Parathyroid adenoma (tissue), 2 donors: ENCODE results near the gene NPY5R.
A peak's percentile ranks its signal among the peaks of the same experiment; 100 is the strongest.

Source experiments
- H2AFZ ChIP-seq: fragments of 300-600 bp; sonication (generic); one replicate; pipeline ENCODE4 v1.7.0; 2017; ENCODE audit warnings: antibody characterized with exemption, mild to moderate bottlenecking
- H3K27ac ChIP-seq: fragments of 300-600 bp; sonication (generic); one replicate; pipeline ENCODE4 v1.7.0; 2017
- H3K27me3 ChIP-seq: fragments of 300-600 bp; sonication (generic); one replicate; pipeline ENCODE4 v1.7.0; 2017; ENCODE audit warnings: low read length; ENCODE audit not compliant: control insufficient read depth, insufficient read depth
- H3K36me3 ChIP-seq: fragments of 300-600 bp; sonication (generic); one replicate; pipeline ENCODE4 v1.7.0; 2017; ENCODE audit warnings: low read length; ENCODE audit not compliant: control insufficient read depth, insufficient read depth
- H3K4me1 ChIP-seq: fragments of 300-600 bp; sonication (generic); one replicate; pipeline ENCODE4 v1.7.0; 2017; ENCODE audit warnings: control low read depth
- H3K4me2 ChIP-seq: fragments of 300-600 bp; sonication (generic); one replicate; pipeline ENCODE4 v1.7.0; 2017; ENCODE audit warnings: low read length
- H3K4me3 ChIP-seq: fragments of 300-600 bp; sonication (generic); one replicate; pipeline ENCODE4 v1.7.0; 2017; ENCODE audit warnings: low read depth, low read length
- H3K79me2 ChIP-seq: fragments of 300-600 bp; sonication (generic); one replicate; pipeline ENCODE4 v1.7.0; 2017; ENCODE audit warnings: control low read depth
- H3K9ac ChIP-seq: fragments of 300-600 bp; sonication (generic); one replicate; pipeline ENCODE4 v1.7.0; 2017; ENCODE audit warnings: mild to moderate bottlenecking
- H3K9me3 ChIP-seq: fragments of 300-600 bp; sonication (generic); one replicate; pipeline ENCODE4 v1.7.0; 2017; ENCODE audit warnings: low read length; ENCODE audit not compliant: control insufficient read depth
- CTCF ChIP-seq: fragments of 300-600 bp; sonication (generic); IDR thresholded peaks from one replicate; pipeline ENCODE4 v1.7.0; 2017; ENCODE audit warnings: antibody characterized with exemption, mild to moderate bottlenecking
- donor health status: primary hyperparathyroidism.

Gene NPY5R

DNA sequence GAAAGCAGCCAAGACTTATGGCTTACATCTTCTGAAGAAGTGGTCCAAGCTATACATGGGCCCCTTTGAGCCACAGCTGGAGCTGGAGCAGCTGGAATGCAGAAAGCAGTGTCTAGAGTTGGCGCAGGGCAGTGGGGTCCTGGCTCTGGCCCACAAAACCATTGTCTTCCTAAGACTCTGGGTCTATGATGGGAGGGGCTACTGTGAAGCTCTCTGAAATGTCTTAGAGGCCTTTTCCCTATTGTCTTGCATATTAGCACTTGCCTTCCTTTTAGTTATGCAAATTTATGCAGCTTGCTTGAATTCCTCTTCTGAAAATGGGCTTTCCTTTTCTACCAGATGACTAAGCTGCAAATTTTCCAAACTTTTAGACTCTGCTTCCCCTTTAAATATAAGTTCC lies 26.6 kb upstream of the NPY5R start:
- Histone ChIP-seq H3K4me1 (no peaks in the 10 kb centered on the region), H3K27me3 (no peaks in the 10 kb centered on the region), H3K4me3 (no peak overlapping the region), H3K79me2 (no peaks in the 10 kb centered on the region), H3K9ac (no peak overlapping the region), H2AFZ (no peak overlapping the region), H3K9me3 (peaks cover 3% of the 10 kb centered on the region), H3K36me3 (no peaks in the 10 kb centered on the region), H3K27ac (no peak overlapping the region), H3K4me2 (no peak overlapping the region)
- no peak for TF ChIP-seq CTCF

DNA sequence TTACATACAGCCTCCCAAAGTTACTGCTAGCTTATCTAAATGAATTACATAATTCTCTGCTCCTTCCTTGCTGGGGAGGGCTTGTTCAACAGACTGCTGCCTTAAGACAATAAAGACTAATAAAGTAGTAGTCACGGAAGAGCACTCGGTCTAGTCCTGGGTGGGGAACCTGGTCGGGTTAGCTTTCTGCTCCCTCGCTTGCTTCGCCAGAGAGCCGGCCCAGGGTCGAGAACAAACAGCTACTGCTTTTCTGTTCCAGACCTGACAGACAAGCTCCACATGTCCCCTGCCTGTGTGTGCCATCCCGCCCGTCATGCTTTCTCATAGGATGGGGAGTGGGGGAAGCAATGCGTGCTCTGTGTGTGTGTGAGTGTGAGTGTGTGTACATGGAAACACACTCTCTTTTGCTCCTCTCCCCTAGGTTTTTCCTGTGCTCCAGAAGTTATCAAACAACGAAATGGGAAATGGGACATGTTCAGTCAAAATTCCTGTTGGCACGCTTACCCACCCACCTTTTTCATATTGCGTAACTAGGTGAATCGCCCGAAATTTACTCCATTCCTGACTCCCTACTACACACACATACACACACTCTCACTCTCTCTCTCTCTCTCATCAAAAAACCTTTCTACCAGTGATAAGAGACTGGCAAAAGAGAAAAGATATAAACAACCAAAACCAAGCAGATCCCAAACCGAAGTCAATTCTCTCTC lies 12.6 kb upstream of the NPY5R start:
- Histone ChIP-seq H3K9me3 (no peaks in the 10 kb centered on the region), H3K4me1 (no peaks in the 10 kb centered on the region), H3K9ac (no peak overlapping the region), H3K27me3 (no peaks in the 10 kb centered on the region), H2AFZ (no peak overlapping the region), H3K4me2 (peak overlapping the region; percentile 97), H3K4me3 (peak overlapping the region; percentile 74), H3K79me2 (no peaks in the 10 kb centered on the region), H3K36me3 (no peaks in the 10 kb centered on the region), H3K27ac (no peak overlapping the region)
- no peak for TF ChIP-seq CTCF

- Histone ChIP-seq H3K36me3 (no peaks in the 10 kb centered on the region), H3K27ac (no peak overlapping the region), H2AFZ (peak overlapping the region; percentile 68), H3K9me3 (no peaks in the 10 kb centered on the region), H3K9ac (no peak overlapping the region), H3K79me2 (no peaks in the 10 kb centered on the region), H3K27me3 (no peaks in the 10 kb centered on the region), H3K4me1 (no peaks in the 10 kb centered on the region), H3K4me3 (peak overlapping the region; percentile 74), H3K4me2 (peak overlapping the region; percentile 97)
- TF ChIP-seq CTCF = no peak
Measured at GRCh38 chr4:163331629-163332376, 11.9 kb upstream of the NPY5R start.

DNA sequence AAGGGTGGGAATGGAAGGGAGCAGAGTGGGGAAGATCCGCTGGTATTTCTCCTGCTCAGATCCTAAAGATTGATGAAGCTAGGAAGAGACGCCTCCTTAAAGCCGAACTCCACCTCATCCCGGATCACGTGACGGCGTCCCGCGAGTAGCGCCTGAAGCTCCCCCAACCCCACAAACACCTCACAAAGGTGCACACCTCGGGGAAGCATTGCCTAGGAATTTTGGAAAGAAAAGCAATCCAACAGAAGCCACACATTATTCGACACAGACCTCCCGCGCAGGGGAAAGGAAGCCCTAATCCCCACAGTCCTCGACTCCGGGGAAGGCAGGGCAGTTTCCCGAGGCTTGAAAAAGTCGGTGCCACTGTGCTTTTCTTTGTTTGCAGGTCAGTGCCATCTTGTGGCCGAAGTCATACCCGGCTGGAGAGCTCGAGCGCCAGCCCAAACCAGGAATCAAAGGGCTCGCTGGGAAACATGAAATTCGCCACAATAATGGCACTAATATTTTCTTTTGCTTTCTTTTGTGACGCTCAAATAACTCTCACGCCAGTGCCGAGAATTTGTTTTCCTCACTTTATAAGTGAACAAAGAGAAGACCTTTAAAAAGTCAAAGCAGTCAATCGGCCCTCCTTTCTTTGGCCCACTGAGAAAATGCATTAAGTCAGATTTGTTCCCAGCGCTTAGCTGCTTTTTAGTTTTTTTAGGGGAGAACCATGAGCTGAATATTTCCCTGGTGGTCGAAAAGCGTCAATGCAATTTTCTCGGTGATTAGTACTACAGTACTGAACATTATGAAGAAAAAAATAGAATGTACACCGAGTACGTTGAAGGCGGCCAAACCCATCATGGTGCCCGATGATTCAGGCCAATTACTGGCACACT lies 10.9 kb upstream of the NPY5R start, which contains the start of gene NPY1R:
NPY1R (minus strand) TSS at position 71 of the 881 bp plus-strand sequence. CDS start 6,042 bp downstream, outside the sequence.
- Histone ChIP-seq H3K9ac (no peak within 1 kb of the TSS), H3K27me3 (no peaks in the 10 kb centered on the region), H3K27ac (no peak within 1 kb of the TSS), H3K4me3 (peak within 1 kb of the TSS; percentile 74), H2AFZ (peak within 1 kb of the TSS; percentile 68), H3K4me1 (no peaks in the 10 kb centered on the region), H3K36me3 (no peaks in the 10 kb centered on the region), H3K4me2 (peak within 1 kb of the TSS; percentile 97), H3K79me2 (no peaks in the 10 kb centered on the region), H3K9me3 (no peaks in the 10 kb centered on the region)
- TF ChIP-seq CTCF = peak; percentile 43
